ENCODE data around the gene GUCY1A2.

Gene GUCY1A2

DNA sequence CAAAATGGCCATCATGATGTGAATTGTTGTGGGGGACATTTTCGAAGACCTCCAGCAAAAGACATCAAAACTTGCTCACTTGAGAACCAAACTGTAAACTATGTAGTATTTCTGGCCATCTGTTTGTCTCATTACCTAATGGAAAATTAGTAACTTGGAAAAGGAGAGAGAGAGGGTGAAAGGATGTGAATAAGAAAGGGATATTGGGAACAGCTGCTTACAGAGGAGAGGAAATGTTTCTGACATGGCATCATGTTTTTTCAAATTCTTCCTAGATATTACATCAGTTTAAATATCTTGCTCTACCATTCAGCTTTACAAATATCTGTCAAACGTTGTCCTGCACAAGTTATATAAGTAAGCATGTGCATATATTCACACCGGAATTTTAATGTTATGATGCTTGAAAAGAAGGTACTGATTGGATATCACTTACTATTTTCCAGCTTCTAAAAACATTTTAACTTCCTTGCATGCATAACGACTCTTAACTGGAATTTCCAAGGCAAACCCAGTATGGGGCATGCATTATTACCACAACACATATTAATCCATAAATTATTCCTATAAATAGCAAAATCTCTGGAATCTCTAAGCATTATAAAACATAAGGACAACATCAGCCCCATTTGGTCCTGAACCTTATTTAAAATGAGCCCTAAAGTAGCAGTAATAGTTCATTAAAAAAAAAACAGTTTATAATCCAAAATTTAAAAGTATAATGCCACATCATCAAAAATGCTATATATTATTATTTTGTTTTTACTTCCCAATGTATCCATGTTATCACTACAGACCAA, 20.0 kb downstream of the GUCY1A2 start:
- no peak for DNase-seq

DNA sequence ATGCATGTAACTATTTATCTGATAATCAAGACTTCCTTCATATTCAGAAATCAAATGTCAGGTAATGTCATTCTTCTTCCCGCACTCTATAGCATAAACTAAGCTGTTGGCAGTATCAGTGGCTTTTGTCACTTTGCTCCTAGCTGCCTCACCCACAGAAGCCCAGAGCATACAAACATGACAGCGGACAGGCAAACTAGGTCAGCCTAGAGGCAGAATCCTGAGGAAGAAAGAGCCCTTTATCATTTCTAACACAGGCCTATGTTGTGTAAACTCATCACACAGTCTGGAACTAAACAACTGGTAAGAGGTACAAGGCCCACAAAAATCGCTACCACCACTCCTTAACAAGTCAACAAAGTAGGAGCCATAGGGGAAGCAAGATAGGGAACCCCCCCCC, 21.0 kb downstream of the GUCY1A2 start:
- no peak for DNase-seq

GRCh38 chr11:106996691-106997090, 21.6 kb downstream of the GUCY1A2 start:
- no peak for DNase-seq

GRCh38 chr11:106990331-106990730, 27.9 kb downstream of the GUCY1A2 start:
- no peak for DNase-seq

GRCh38 chr11:106989078-106989455, 29.2 kb downstream of the GUCY1A2 start:
- DNase-seq = no peak

DNA sequence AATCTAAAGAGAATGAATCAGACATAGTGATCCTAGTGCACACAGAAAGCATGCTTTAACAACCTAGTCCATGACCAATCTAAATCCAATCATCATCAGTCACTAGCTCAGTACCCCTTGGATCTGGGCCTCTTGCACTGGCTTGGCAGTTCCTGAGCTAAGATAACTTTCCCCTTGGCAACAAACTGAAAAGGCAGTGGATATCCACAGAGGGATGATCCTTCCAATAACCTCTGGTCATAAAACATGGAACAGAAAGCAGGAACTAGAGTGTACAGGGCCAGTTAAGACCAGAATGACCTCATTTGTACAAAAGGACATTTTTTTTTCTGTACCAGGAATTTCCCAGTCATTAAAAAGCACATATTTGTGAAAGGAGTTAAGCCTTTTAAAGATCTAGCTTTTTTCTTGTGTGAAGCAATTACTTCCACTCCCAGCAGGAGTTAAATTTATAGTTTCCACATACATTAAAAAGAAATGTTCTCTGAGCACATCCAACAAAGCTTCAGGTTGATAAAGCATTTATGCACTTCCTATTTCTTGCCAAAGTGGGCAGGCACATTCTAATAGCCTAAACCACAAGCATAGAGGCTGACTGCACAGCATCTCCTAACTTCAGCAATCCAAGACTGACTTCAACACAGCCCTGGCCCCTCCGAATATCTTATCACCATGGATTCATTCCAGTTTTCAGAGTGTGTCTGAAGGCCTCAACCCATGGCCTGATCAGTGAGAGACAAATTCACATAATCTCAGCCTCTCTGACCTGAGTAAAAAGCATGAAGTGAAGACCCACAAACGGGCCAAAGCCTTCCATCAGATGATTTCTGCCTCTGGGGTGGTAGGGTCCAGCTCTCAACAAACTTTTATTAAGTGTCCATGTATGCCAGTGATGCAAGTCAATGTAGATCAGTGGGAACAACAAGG, 29.9 kb downstream of the GUCY1A2 start:
- DNase-seq = no peak

DNA sequence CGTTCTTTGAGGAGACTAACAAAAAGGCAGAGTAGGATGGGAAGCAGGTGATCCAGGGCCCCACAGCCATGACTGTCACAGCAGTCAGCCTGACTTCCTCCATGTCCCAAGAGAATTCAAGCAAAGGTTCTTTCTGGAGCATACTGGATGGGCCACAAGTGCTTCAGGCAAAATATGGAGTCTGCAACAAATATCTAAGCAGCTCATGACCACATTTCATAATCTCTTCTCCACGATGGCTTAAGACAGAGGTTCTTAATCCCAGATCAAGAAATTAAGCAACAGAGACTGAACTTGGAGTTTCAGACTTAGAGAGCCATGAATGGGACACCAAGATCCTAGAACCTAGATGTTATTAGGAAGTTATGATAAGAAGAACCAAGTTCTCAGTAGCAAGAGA, 31.6 kb downstream of the GUCY1A2 start:
- no peak for DNase-seq

DNA sequence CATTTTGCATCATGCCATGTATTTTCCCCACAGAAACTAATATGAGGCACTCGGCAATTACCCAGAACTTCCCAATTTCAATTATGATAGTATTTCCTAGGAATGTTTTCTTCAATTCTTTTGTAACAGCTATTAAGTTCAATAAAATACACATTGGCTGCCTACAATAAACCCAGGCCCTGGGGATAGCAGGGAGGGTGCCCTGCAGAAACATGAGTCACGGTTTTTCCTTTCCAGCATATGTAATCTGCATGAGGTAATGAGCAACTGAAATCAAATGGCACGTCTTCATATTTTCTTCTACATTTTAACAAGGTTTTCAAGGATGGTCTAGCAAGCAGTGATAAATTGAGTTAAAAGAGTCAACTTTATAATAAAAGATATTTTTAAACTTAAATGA, 32.0 kb downstream of the GUCY1A2 start:
- DNase-seq = no peak

DNA sequence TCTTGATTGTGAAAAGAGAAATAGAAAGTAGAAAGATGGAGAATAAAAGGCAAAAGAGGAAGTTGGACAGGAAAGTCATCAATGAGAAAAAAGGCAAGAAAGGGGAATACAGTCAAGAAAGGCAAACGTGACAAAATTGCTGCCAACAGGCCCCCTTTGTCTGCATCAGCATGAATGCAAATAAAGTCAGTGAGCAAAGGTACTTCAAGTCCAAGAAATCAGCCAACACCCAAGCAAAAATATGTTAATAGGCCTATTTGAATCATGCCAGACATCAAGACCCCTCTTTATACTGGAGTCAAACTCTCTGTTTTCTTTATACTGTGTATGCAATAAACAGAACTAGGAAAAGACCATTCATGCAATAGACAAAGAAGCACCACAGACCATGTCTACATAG, 34.3 kb downstream of the GUCY1A2 start:
- DNase-seq = no peak

GRCh38 chr11:106983261-106983660, 35.0 kb downstream of the GUCY1A2 start:
- DNase-seq = no peak

DNA sequence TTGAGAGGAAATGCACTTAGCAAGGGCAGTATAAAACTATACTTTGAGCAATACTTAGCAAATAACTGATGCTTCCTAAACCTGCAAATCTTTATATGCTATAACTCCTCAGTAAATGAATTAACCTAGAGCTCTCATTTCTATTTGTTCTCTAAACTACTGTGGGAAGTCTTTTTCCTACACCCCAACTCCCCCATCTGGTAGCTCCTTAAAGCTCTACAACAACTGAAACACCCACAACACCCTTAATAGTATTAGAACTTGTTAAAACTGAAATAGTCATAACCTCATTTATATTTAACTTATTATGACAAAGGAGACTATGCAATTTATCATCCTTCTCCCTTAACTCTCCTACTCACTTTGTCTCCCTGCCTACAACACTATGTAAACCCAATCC, 43.4 kb downstream of the GUCY1A2 start:
- no peak for DNase-seq

DNA sequence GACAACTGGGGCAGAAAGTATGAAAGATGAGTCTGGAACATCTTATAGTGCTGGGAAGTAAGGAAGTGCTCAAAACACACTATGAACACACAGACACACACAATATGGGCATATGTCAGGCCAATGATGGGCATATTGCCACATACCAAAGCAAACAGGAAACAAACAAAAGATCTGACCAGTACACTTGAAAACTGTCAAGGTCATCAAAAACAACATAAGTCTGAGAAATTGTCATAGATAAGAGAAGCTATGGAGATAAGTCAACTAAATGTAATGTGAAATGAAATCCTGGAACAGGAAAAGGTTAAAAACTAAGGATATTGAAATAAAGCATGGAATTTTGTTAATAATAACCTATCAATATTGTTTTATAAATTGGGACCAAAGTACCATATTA, 46.4 kb downstream of the GUCY1A2 start:
- DNase-seq = no peak

DNA sequence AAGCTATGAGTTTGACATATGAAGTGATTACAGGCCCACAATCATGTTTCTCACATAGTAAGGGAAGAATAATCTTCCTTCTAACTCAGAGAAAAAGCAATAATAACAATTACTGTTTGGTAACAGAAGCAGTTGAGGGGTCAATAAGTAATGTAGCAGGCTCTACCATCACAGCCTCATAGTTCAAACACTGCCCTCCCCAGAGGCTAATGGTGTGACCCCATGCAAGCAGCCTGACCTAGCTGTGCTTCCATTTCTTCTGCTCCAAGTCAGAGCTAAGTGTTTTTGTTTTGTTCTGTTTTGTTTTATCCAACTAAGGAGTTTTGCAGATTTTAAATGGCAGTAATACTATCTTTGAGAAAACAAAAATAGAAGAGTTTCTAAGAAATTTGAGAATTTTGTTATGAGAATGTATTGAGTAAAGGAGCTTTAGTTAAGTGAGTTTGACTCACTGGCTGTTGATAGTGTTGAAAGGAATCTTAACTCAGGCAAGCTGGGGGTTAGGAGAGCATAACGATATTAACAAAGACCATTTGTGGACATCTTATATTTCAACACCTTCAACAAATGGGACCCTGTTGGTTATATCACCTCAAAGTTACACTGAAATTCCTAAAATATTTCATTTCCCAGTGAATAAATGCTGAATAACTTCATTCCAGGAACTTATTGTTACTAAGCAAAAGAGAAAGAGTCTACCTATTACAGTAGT, 48.5 kb downstream of the GUCY1A2 start:
- DNase-seq = no peak

- no peak for DNase-seq
Measured at GRCh38 chr11:106962995-106963394, 55.3 kb downstream of the GUCY1A2 start.

DNA sequence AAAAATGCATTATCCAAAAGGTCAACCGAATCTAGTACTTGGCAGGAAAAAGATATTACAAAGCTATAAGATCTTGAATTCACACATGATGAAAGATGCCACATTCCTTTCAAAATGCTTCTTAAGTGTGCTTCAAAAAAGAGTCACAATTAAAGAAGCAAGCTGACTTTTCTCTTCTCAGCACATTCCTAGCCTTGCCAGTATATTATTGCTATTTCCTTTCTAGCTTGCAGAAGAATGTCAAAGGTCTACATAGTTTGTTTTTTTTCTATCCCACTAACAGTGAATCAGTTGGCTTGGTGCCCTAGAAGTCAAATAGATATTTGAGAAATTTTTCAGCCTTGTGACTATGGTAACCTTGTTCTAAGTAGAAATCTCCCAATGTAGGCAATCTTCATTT, 56.8 kb downstream of the GUCY1A2 start:
- DNase-seq = no peak

DNA sequence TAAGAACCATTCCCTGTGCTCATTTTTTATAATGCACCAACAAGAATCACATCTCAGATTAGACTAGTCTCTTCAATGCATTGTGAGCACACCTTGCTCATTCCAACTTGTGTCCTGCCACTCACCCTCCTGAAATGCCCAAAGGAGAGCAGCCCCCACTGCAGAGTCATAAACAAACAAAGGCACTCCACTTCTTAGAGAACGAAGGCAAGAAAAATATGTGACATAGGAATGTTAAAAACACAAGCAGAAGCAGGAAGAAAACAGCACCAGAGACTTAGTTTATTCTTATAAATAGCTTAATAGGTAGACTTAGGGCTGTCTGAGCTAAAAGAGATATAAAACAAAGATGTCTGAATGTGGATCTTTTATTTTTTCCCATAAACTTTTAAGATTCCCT, 57.2 kb downstream of the GUCY1A2 start:
- no peak for DNase-seq

DNA sequence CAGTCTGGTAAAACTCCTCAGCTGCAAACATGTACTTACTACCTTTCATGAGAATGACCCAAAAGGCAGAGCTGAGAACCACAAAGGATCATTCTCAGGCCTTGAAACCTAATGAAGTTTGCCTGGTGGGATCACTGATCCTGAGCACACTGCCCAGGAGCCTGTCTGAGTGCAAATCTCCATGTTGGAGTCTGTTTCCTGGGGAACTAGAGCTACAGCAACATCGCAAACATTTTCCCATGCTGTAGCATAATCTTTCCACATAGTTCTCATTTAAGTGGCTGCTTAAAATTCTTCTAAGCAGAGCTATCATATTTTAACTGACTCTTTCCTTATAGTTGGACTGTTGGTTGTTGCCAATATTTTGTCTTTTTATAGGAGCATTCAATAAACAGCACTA, 58.5 kb downstream of the GUCY1A2 start:
- DNase-seq = no peak

- DNase-seq = no peak
Measured at GRCh38 chr11:106959386-106959785, 58.9 kb downstream of the GUCY1A2 start.

GRCh38 chr11:106958517-106959248, 59.6 kb downstream of the GUCY1A2 start:
- no peak for DNase-seq

GRCh38 chr11:106957030-106957482, 61.2 kb downstream of the GUCY1A2 start:
- no peak for DNase-seq

- DNase-seq = no peak
Measured at GRCh38 chr11:106950067-106950491, 68.2 kb downstream of the GUCY1A2 start.

DNA sequence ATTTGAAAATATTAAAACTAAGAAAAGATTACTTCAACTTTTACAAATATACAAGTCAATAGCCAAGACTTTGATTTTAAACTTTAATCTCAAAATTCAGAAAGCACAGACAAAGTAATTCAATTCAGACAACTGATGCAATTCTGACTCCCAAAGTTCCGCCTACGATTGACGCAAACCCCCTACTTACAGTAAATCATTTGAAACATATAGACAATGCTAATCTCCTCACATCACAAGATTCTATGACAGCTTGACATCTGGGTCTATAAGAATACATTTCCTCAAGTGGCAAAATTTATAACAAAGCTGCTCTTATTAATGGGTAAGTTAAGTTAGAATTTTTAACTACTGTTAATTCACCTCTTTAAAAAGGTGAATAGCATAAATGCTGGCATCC, 75.2 kb downstream of the GUCY1A2 start:
- DNase-seq = no peak

DNA sequence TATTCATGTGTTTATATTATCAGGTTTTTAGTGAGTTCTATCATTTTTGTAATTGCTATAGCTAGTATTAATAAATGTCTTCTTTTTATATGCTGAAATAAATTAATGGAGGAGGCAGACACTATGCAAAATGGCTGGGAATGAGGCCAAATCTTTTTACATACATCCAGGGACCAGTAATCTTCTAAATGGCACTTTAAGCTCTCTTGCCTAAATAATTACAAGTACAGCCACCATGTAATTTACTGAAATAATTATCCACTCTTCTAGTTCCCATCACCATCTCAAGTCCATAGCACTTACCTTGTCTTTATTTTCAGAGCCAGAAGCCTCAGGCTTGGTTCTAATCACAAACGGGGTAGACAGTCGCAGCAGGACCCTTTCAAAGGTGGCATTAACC, 79.1 kb downstream of the GUCY1A2 start:
- no peak for DNase-seq
